Panc1 (cell line): ENCODE data around the gene WDFY3. TPM values are rescaled to one million over a fixed set of nuclear protein-coding genes. Genes with fewer than 3 reads are reported as not detected.

ENCODE experiments used
- ATAC-seq: fragments of 200-7000 bp; cut with Tn5 transposase; 2 replicates; pipeline ENCODE4 v1.9.1; 2020; ENCODE audit warnings: mild to moderate bottlenecking, moderate library complexity
- BruUV-seq: library from RNA; stranded (reverse); fragments of 400-500 nt; replicated peaks from 2 replicates; lab custom pipeline; 2021; lab: Mats Ljungman, UMichigan
- CTCF ChIA-PET: fragments of 300-600 bp; sonication (Branson Sonifier 250); formaldehyde crosslinking; loops from one replicate; lab custom pipeline; 2022; ENCODE audit warnings: antibody characterized with exemption; lab: Charles Lee
- POLR2A ChIA-PET: fragments of 300-600 bp; sonication (Branson Sonifier 250); formaldehyde crosslinking; loops from one replicate; lab custom pipeline; 2022; ENCODE audit warnings: antibody characterized with exemption; lab: Charles Lee
- DNase-seq: peaks from one replicate; pipeline ENCODE4 v3.0.0-alpha.2; 2010; ENCODE audit warnings: low read depth, low spot score
- H3K27ac ChIP-seq: 2 replicates; pipeline ENCODE4 v1.5.1; 2011; ENCODE audit warnings: mild to moderate bottlenecking, low read length, inconsistent platforms
- H3K27me3 ChIP-seq: fragments of 200-500 bp; sonication (Bioruptor generic); 2 replicates; pipeline ENCODE4 v1.6.0; 2014; ENCODE audit warnings: low read length, inconsistent platforms; ENCODE audit not compliant: control insufficient read depth, insufficient read depth
- H3K36me3 ChIP-seq: fragments of 200-500 bp; sonication (Bioruptor generic); 2 replicates; pipeline ENCODE4 v1.5.1; 2014; ENCODE audit warnings: inconsistent platforms, mild to moderate bottlenecking, low read length, moderate library complexity; ENCODE audit not compliant: control insufficient read depth, insufficient read depth
- H3K4me1 ChIP-seq: 2 replicates; pipeline ENCODE4 v1.5.1; 2011; ENCODE audit warnings: inconsistent platforms, mild to moderate bottlenecking, low read length, moderate library complexity; ENCODE audit not compliant: control insufficient read depth, insufficient read depth
- H3K4me3 ChIP-seq, 2 experiments: 2 replicates each; pipeline ENCODE4 v1.5.1; 2011 to 2012; ENCODE audit warnings: low read depth in 2 of 2, low read length in 2 of 2, mild to moderate bottlenecking in 2 of 2, inconsistent platforms in 1 of 2, moderate library complexity in 1 of 2
- H3K9me3 ChIP-seq: fragments of 200-500 bp; sonication (Bioruptor generic); 2 replicates; pipeline ENCODE4 v1.5.1; 2014; ENCODE audit warnings: low read depth, mild to moderate bottlenecking, inconsistent platforms, low read length, moderate library complexity; ENCODE audit not compliant: control insufficient read depth, insufficient read depth
- CTCF ChIP-seq: fragments of 450-650 bp; IDR thresholded peaks from 2 replicates; pipeline ENCODE4 v1.5.1; 2017; ENCODE audit warnings: mild to moderate bottlenecking
- POLR2AphosphoS5 ChIP-seq: IDR thresholded peaks from 2 replicates; pipeline ENCODE4 v1.6.1; 2012; ENCODE audit warnings: mild to moderate bottlenecking, low read depth, low read length, moderate library complexity
- REST ChIP-seq, 2 experiments: IDR thresholded peaks; 2 replicates each; pipeline ENCODE4 v1.6.1; 2011 to 2012; ENCODE audit warnings: low read depth in 2 of 2, control low read depth in 1 of 2, low read length in 1 of 2, mild to moderate bottlenecking in 1 of 2, moderate library complexity in 1 of 2; ENCODE audit not compliant: insufficient read depth in 1 of 2
- SIN3A ChIP-seq: IDR thresholded peaks from 2 replicates; pipeline ENCODE4 v1.6.1; 2012; ENCODE audit warnings: low read depth, mild to moderate bottlenecking, low read length, moderate library complexity, borderline replicate concordance; ENCODE audit not compliant: insufficient read depth
- TCF7L2 ChIP-seq: IDR thresholded peaks from 2 replicates; pipeline ENCODE4 v1.6.1; 2011; ENCODE audit warnings: mild to moderate bottlenecking, low read depth, low read length, inconsistent platforms
- in situ Hi-C: cut with HindIII; loops from 2 replicates; pipeline ENCODE4 v1.10.0; 2016; ENCODE audit warnings: low sequenced_read_pairs, low pct_unique_long_range_greater_than_20kb
- intact Hi-C: fragments of 100-400 bp; cut with micrococcal nuclease; formaldehyde crosslinking; loops from one replicate; pipeline ENCODE4 v1.10.0; 2022; ENCODE audit not compliant: unreplicated experiment
- total RNA-seq: library from RNA; stranded (reverse); gene quantifications from one replicate; pipeline ENCODE4 v1.2.1, GENCODE V29; 2021; ENCODE audit not compliant: unreplicated experiment

The WDFY3 gene
- total RNA-seq, 1 experiment from 2014 or later, result 47.8 TPM

- Histone ChIP-seq H3K27ac (no peak overlapping the region), H3K4me3 (no peak overlapping the region), H3K9me3 (peaks cover 17% of the 10 kb centered on the region), H3K4me1 (peaks cover 4% of the 10 kb centered on the region), H3K27me3 (no peaks in the 10 kb centered on the region), H3K36me3 (no peaks in the 10 kb centered on the region)
- intact Hi-C loops (no loop called here), in situ Hi-C loops (no loop called here)
- TF ChIP-seq POLR2AphosphoS5, result no peak
- no peak for TF ChIP-seq REST (IDR thresholded peaks at IDR 0.05; ENCODE audit: insufficient read depth in 1 of 2, low read depth in 2 of 2, low read length in 1 of 2)
- TF ChIP-seq TCF7L2, result no peak
- no peak for TF ChIP-seq CTCF
- TF ChIP-seq SIN3A, result no peak
- DNase-seq (no peak), ATAC-seq (no peak)
- POLR2A ChIA-PET, result no interaction called here
- CTCF ChIA-PET, result no interaction called here
- no TSS peak for BruUV-seq
Observed at GRCh38 chr4:84939113-84939512, 27.4 kb downstream of the WDFY3 start.

GRCh38 chr4:84938316-84938715, 28.2 kb downstream of the WDFY3 start:
- no peak for ATAC-seq
- intact Hi-C loops, result no loop called here

More at GRCh38 chr4:84938316-84938715, 28.2 kb downstream of the WDFY3 start:
- Histone ChIP-seq H3K27ac (no peak overlapping the region), H3K36me3 (no peaks in the 10 kb centered on the region), H3K4me1 (peaks cover 4% of the 10 kb centered on the region), H3K27me3 (no peaks in the 10 kb centered on the region), H3K4me3 (no peak overlapping the region), H3K9me3 (peaks cover 17% of the 10 kb centered on the region)
- in situ Hi-C loops, result no loop called here
- no peak for DNase-seq
- CTCF ChIA-PET, result no interaction called here
- TF ChIP-seq CTCF (no peak), TCF7L2 (no peak), POLR2AphosphoS5 (no peak), REST (IDR thresholded peaks at IDR 0.05; ENCODE audit: insufficient read depth in 1 of 2, low read depth in 2 of 2, low read length in 1 of 2) (no peak), SIN3A (no peak)
- BruUV-seq, result no TSS peak
- POLR2A ChIA-PET, result no interaction called here
